Coronary artery (tissue), 2 donors: ENCODE data around the gene METTL25B.

ENCODE experiments used
- DNase-seq: peaks from one replicate; pipeline ENCODE4 v3.0.0-alpha.2; 2017; ENCODE audit warnings: low spot score
- H3K27ac ChIP-seq, 2 donors: fragments of 200-600 bp; sonication (generic); one replicate each; pipeline ENCODE4 v1.5.1; 2016 to 2019
- H3K4me3 ChIP-seq: fragments of 200-600 bp; sonication (generic); 2 replicates; pipeline ENCODE4 v1.5.1; 2016; ENCODE audit warnings: mild to moderate bottlenecking, moderate library complexity
- TF ChIP-seq, protein P1 (sequence below): fragments of 200-600 bp; sonication (generic); IDR thresholded peaks from one replicate; pipeline ENCODE4 v1.5.1; 2019; ENCODE audit warnings: antibody characterized with exemption

The METTL25B gene

DNA sequence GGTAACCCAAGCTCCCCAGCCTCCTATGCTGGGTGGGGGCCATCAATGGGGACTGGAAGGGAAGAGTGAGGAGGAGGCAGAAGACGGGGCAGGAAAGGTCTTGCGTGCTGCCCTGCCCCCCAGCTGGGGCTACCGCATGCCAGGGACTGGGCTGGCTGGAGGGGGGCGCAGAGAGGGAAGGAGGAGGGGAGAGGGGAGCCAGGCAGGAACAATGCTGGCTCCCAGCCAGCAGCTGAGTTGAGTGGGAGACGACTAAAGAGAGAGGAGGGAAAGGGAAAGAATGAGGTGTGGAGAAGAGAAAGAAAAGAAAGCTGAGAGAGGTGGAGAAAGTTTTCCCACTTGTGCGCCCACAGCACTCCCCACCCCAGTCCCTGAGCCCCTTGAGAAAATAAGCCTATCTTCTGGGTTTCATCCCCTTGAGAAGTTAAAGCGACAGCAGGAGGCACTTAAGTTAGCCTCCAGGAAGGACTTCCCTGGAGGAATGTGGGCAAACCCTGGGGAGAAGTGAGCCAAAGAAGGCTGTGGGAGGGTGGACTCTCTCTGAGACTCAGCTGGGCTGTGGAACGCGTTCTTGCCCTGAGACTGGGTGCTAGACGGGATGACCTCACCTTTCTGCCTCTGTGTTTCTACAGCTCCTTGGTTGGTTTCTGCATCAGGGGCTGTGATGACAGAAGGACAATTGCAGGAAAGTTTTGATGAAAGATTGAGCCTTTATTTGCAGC lies 38.2 kb upstream of the METTL25B start:
- TF ChIP-seq, protein P1, sequence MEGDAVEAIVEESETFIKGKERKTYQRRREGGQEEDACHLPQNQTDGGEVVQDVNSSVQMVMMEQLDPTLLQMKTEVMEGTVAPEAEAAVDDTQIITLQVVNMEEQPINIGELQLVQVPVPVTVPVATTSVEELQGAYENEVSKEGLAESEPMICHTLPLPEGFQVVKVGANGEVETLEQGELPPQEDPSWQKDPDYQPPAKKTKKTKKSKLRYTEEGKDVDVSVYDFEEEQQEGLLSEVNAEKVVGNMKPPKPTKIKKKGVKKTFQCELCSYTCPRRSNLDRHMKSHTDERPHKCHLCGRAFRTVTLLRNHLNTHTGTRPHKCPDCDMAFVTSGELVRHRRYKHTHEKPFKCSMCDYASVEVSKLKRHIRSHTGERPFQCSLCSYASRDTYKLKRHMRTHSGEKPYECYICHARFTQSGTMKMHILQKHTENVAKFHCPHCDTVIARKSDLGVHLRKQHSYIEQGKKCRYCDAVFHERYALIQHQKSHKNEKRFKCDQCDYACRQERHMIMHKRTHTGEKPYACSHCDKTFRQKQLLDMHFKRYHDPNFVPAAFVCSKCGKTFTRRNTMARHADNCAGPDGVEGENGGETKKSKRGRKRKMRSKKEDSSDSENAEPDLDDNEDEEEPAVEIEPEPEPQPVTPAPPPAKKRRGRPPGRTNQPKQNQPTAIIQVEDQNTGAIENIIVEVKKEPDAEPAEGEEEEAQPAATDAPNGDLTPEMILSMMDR, result no peak
- H3K4me3 ChIP-seq, result no peak overlapping the region
- H3K27ac ChIP-seq, result no peak overlapping the region
- DNase-seq, result no peak

DNA sequence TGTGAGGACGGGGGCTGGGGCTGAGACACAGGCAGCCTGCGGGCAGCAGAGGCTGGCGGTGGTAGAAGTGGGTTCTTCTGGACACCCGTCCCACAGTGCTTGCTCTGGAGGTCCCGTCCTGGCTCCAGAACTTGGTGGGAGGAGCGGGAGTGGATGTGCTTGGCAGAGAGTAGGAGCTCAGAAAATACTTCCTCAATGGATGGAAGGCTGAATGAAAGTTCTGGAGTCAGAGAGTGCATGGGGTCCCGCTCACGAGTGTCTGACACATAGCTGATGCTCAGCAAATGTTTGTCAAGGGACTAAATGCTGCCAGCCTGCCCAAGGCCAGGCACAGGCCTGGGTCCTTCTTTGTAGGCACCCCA lies 37.6 kb upstream of the METTL25B start:
- Histone ChIP-seq H3K27ac (no peak overlapping the region), H3K4me3 (no peak overlapping the region)
- DNase-seq, result no peak
- TF ChIP-seq, protein P1, result no peak

- TF ChIP-seq, protein P1, result no peak
- DNase-seq, result no peak
- Histone ChIP-seq H3K27ac (no peak overlapping the region), H3K4me3 (no peak overlapping the region)
These were observed 37.1 kb upstream of the METTL25B start for GRCh38 chr1:156691191-156691590.

DNA sequence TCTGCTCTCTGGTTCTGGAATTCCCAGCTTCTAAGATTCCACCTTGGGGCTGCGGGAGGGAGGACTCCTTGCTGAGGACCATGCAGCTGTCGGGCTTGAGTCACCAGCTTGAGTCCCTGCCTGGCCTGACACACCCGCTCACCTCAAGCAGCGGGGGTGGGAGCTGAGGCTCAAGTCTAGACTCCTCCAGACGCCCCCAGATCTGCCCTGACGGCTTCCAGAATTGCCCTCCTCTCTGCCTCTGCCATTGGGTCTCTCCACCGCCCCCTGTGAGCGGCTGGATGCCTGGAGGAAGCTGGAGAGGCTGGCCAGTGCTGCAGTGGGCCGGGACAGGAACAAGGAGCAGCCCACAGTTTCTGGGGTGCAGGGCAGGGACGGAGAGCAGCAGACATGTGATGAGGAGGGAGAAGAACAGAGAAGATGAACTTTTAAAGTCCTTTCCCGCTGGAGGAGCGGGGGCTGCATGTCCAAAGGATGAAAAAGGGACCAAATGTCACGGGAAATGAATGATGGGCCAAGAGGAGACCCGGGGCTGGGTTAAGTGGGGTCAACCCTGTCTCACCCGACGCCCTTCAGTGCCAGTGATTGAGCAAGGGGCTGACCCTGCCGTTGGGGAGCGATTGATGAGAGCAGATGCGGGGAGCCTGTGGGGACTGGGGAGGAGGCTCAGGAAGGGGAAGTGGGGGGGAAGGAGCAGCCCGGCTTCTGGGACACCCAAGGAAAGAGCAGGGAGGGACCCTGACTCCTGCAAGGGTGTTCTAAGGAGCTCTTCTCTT lies 36.4 kb upstream of the METTL25B start:
- DNase-seq, result no peak
- Histone ChIP-seq H3K4me3 (no peak overlapping the region), H3K27ac (no peak overlapping the region)
- TF ChIP-seq, protein P1, result no peak

DNA sequence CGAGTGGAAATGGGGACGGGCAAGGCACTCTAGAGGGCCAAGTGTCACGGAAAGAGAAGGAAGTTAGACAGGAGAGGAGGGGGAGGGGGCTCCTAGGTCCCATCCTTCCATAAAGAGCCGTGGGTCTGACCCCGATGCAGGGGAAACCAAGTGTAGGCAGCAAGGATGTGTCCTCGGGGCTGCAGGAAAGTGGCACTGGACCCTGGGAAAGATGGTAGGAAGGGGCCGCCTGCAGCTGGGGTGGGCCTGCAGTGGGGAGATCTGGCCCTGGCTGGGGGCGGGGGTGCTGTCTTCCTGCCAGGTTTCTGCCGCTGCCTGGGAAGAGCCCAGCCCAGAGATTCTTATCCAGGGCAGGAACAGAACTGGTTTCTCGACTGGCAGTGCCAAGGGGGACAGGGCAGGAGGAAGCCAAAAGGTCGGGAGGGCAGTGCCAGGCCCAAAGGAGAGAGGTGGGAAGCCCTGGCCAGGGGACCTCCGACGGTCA lies 35.8 kb upstream of the METTL25B start:
- TF ChIP-seq, protein P1, result no peak
- no peak overlapping the region for H3K27ac ChIP-seq
- no peak for DNase-seq
- H3K4me3 ChIP-seq, result no peak overlapping the region

DNA sequence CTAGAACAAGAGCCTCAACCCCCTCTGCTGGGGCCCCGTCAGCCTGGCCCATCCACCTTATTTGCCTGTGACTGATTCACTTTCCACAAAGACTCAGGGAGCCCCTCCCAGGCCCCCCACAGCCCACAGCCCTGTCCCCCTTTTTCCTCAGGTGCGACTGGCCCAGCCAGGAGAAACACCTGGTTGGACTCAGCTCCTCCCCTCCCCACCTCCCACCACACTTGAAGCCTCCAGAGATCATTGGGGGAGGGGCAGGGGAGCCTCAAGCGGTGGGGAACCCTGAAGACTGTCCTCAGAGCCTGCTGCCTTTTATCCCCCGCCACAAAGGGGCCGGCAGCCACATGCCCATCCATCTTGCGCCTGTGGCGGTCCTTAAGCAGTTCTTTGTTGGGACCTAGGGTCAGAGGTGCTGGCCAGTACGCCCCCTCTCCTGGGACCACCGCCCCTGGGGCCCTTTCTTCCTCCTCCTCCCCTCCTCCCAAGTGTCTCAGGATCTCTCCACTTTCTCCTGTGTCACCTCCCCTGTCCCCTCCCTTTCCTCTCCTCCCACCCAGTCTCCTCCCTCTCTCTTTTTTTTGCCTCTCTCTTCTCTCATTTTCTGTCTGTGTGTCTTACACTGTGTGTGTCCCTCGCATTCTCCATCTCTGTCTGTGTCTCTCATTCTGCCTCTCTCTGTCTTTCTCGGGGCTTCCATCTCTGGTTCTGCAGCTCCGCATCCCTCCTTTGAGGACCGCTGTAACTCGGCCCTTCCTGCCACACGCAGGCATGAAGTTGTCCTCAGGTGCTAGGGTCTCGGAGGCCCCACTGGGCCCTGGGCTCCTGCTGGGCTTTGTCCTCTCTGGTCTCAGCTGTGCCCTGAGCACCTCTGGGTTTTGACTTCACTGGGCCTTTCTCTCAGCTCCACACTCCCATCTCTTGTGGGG lies 35.1 kb upstream of the METTL25B start:
- Histone ChIP-seq H3K27ac (no peak overlapping the region), H3K4me3 (no peak overlapping the region)
- TF ChIP-seq, protein P1, result no peak
- no peak for DNase-seq
